ENCODE measurements around the gene STAG1.
"Not testable (repeated sequence)": the region's sequence is repeated elsewhere in the genome, so short reads cannot be mapped to it uniquely, and the experiment has no call there.

The STAG1 gene

DNA sequence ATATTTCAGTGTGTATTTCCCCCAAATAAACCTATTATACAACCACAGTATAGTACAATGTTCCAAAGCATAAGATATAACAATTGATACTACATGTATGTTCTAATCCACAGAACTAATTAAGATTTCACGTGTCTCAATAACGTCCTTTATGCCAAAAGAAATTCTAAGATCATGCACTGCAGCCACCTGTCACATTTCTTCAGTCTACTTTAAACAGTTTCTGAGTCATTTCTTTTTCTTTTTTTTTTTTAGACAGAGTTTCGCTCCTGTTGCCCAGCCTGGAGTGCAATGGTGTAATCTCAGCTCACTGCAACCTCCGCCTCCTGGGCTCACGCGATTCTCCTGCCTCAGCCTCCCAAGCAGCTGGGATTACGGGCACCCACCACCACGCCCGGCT lies 190.2 kb downstream of the STAG1 start:
- Histone ChIP-seq H3K4me3 (ENCODE audit: low read depth, low read length) (no peak overlapping the region), H3K36me3 (ENCODE audit: control insufficient read depth, insufficient read depth, low read length) (no peaks in the 10 kb centered on the region), H3K27me3 (ENCODE audit: control insufficient read depth, insufficient read depth, low read length) (no peaks in the 10 kb centered on the region), H3K9ac (ENCODE audit: low read depth, low read length) (no peak overlapping the region), H3K4me1 (ENCODE audit: control insufficient read depth, insufficient read depth, low read length) (peaks cover 19% of the 10 kb centered on the region), H3K9me3 (ENCODE audit: control insufficient read depth, insufficient read depth, low read length) (no peaks in the 10 kb centered on the region)

DNA sequence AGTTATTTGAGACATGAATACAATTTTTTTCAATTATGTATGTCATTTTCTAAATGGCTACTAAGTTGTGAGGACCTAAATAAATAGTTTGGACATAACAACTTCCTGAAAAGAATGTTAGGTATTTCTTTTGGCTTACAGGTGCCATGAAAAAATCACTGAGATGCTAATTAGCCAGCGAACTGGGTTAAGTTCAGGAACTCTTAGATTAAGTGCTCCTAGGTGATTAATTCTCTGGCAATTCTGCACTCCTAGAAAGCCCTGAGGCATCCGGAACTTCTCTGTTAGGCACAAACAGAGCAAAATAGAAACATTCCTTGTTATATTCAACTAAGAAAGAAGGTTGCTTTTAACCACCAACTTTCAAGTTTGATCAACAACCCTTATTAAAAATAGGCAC lies 192.3 kb downstream of the STAG1 start:
- H3K4me3 ChIP-seq (ENCODE audit: low read depth, low read length): no peak overlapping the region
- H3K4me1 ChIP-seq (ENCODE audit: control insufficient read depth, insufficient read depth, low read length): peaks cover 19% of the 10 kb centered on the region
- no peaks in the 10 kb centered on the region for H3K36me3 ChIP-seq (ENCODE audit: control insufficient read depth, insufficient read depth, low read length)
- no peak overlapping the region for H3K9ac ChIP-seq (ENCODE audit: low read depth, low read length)
- no peaks in the 10 kb centered on the region for H3K9me3 ChIP-seq (ENCODE audit: control insufficient read depth, insufficient read depth, low read length)
- H3K27me3 ChIP-seq (ENCODE audit: control insufficient read depth, insufficient read depth, low read length): no peaks in the 10 kb centered on the region

DNA sequence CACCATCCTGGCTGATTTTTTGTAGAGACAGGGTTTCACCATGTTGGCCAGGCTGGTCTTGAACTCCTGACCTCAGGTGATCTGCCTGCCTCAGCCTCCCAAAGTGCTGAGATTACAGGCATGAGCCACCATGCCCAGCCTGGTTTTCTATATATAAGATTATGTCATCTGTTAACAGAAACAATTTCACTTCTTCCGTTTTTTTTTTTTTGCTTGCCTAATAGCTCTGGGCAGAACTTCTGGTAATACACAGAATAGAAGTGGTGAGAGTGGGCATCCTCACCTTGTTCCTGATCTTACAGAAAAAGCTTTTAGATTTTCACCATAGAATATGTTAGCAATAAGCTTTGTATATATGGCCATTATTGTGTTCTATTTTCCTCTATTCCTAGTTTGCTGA lies 202.7 kb downstream of the STAG1 start:
- H3K4me3 ChIP-seq (ENCODE audit: low read depth, low read length); H3K9ac ChIP-seq (ENCODE audit: low read depth, low read length); H3K36me3 ChIP-seq (ENCODE audit: control insufficient read depth, insufficient read depth, low read length); H3K27me3 ChIP-seq (ENCODE audit: control insufficient read depth, insufficient read depth, low read length); H3K9me3 ChIP-seq (ENCODE audit: control insufficient read depth, insufficient read depth, low read length); H3K4me1 ChIP-seq (ENCODE audit: control insufficient read depth, insufficient read depth, low read length): not testable (repeated sequence)

DNA sequence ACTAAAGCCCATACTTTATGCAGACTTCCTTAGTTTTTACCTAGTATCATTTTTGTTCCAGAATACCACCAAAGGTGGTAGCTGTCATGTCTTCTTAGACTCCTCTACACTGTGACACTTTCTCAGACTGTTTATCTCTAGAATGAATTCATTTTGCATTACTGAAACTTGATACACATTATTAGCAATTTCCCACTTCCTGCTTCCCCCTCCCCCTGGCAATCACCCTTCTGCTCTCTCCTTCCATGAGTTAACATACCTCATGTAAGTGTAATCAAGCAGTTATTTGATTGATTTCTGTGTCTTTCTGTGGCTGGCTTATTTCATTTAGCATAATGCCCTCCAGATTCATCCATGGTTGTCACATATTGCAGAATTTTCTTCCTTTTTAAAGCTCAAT lies 204.9 kb downstream of the STAG1 start:
- Histone ChIP-seq H3K36me3 (ENCODE audit: control insufficient read depth, insufficient read depth, low read length) (no peaks in the 10 kb centered on the region), H3K4me3 (ENCODE audit: low read depth, low read length) (no peak overlapping the region), H3K9me3 (ENCODE audit: control insufficient read depth, insufficient read depth, low read length) (no peaks in the 10 kb centered on the region), H3K4me1 (ENCODE audit: control insufficient read depth, insufficient read depth, low read length) (no peaks in the 10 kb centered on the region), H3K27me3 (ENCODE audit: control insufficient read depth, insufficient read depth, low read length) (no peaks in the 10 kb centered on the region), H3K9ac (ENCODE audit: low read depth, low read length) (no peak overlapping the region)

DNA sequence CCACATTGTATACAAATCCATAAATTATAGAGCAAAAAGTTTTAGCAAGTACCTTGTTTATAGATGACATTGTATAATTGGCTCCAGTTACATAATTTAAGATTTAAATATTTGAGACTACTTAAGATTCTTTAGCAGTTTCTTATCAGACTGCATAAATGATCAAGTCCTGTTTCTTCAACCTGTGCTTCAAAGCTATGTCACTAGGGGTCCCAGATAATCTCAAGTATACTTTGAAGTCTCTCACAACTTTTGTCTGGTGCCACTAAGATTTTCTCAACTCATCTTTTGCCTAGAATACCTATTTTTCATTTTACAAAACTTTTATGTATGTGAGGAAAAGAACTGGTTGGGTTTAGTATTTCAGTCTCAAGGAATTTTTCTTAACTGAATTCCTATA lies 205.5 kb downstream of the STAG1 start:
- H3K9ac ChIP-seq (ENCODE audit: low read depth, low read length): no peak overlapping the region
- no peaks in the 10 kb centered on the region for H3K4me1 ChIP-seq (ENCODE audit: control insufficient read depth, insufficient read depth, low read length)
- no peaks in the 10 kb centered on the region for H3K36me3 ChIP-seq (ENCODE audit: control insufficient read depth, insufficient read depth, low read length)
- no peaks in the 10 kb centered on the region for H3K9me3 ChIP-seq (ENCODE audit: control insufficient read depth, insufficient read depth, low read length)
- H3K27me3 ChIP-seq (ENCODE audit: control insufficient read depth, insufficient read depth, low read length): no peaks in the 10 kb centered on the region
- H3K4me3 ChIP-seq (ENCODE audit: low read depth, low read length): no peak overlapping the region

DNA sequence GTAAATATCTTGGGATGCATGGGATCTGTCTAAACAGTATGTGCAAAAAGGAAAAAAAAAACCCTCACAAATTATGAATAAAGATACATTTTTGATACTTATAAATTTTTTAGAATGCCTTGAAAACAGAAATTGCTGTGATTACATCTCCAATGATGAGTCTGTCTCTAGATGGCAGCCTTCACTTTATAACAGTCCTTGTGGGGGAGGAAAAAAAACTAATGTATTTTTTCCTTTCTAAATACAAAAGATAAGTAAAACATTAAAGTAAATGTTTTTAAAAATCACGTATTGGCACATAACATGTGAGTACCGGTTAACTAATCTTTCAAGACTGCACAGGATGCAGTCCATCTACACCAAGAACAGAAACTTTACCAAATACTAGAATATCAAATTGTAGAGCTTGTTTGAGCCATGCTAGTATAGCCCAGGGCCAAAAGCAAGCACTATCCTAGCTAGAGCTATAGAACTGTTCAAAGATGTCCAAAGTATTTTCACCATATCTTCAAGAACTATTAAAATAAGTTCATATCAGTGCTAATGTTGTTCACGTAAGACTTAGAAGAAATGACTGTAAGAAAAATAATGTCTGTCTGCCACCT lies 206.4 kb downstream of the STAG1 start:
- Histone ChIP-seq H3K9me3 (ENCODE audit: control insufficient read depth, insufficient read depth, low read length) (no peaks in the 10 kb centered on the region), H3K36me3 (ENCODE audit: control insufficient read depth, insufficient read depth, low read length) (no peaks in the 10 kb centered on the region), H3K4me1 (ENCODE audit: control insufficient read depth, insufficient read depth, low read length) (no peaks in the 10 kb centered on the region), H3K27me3 (ENCODE audit: control insufficient read depth, insufficient read depth, low read length) (no peaks in the 10 kb centered on the region), H3K9ac (ENCODE audit: low read depth, low read length) (no peak overlapping the region), H3K4me3 (ENCODE audit: low read depth, low read length) (no peak overlapping the region)

DNA sequence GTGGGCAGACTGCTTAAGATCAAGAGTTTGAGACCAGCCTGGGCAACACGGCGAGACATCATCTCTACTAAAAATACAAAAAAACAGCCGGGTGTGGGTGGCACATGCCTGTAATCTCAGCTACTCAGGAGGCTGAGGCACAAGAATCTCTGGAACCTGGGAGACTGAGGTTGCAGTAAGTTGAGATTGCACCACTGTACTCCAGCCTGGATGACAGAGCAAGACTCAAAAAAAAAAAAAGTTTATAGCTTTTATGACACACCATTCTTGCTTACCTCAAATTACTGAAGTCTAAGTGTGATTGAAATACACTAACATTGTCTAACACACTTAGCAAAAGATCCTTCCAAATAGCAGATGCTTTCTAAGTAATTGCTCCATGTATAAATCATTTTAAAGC lies 207.6 kb downstream of the STAG1 start:
- no peak overlapping the region for H3K9ac ChIP-seq (ENCODE audit: low read depth, low read length)
- no peaks in the 10 kb centered on the region for H3K4me1 ChIP-seq (ENCODE audit: control insufficient read depth, insufficient read depth, low read length)
- H3K36me3 ChIP-seq (ENCODE audit: control insufficient read depth, insufficient read depth, low read length): no peaks in the 10 kb centered on the region
- H3K4me3 ChIP-seq (ENCODE audit: low read depth, low read length): no peak overlapping the region
- H3K27me3 ChIP-seq (ENCODE audit: control insufficient read depth, insufficient read depth, low read length): no peaks in the 10 kb centered on the region
- H3K9me3 ChIP-seq (ENCODE audit: control insufficient read depth, insufficient read depth, low read length): no peaks in the 10 kb centered on the region

DNA sequence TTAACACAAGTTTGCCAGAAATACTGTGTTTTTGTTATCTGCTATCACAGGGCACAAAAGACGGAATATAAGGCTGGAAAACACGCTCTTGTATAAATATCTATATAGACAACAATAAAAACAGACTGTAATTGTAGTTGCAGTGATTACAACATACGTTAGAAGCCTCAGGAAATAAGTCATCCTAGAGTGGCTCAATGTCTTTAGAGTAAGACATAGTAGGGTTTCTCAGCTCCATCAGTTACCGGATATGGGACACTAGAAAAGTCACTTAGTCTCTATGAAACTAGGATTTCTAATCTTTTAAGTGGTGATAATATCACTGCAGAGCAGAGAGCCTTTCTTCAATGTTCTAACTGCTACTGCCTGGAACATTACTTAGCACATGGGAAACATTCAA lies 208.8 kb downstream of the STAG1 start:
- Histone ChIP-seq H3K9ac (ENCODE audit: low read depth, low read length) (no peak overlapping the region), H3K4me1 (ENCODE audit: control insufficient read depth, insufficient read depth, low read length) (no peaks in the 10 kb centered on the region), H3K9me3 (ENCODE audit: control insufficient read depth, insufficient read depth, low read length) (no peaks in the 10 kb centered on the region)

DNA sequence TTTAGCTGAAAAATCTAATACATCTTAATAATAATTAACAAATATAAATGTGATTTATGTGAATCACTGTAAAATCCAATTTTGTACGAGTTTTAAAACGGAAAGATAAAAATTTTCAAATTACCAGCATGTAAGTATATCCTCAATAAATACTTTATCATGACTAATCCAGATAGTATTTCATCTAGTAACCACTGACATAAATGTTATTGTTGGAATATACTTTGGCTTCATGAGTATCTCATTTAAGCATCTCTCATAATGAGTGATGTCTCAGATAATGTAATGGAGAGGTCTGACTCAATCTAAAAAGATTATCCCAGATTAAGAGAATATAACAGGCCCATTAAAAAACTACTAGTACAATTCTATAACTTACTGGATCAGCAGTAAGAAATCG lies 216.3 kb downstream of the STAG1 start:
- Histone ChIP-seq H3K4me1 (ENCODE audit: control insufficient read depth, insufficient read depth, low read length) (no peaks in the 10 kb centered on the region), H3K9me3 (ENCODE audit: control insufficient read depth, insufficient read depth, low read length) (no peaks in the 10 kb centered on the region), H3K9ac (ENCODE audit: low read depth, low read length) (no peak overlapping the region), H3K36me3 (ENCODE audit: control insufficient read depth, insufficient read depth, low read length) (no peaks in the 10 kb centered on the region), H3K27me3 (ENCODE audit: control insufficient read depth, insufficient read depth, low read length) (no peaks in the 10 kb centered on the region), H3K4me3 (ENCODE audit: low read depth, low read length) (no peak overlapping the region)

More for the DNA sequence above, 208.8 kb downstream of the STAG1 start:
- H3K36me3 ChIP-seq (ENCODE audit: control insufficient read depth, insufficient read depth, low read length): no peaks in the 10 kb centered on the region
- H3K27me3 ChIP-seq (ENCODE audit: control insufficient read depth, insufficient read depth, low read length): no peaks in the 10 kb centered on the region
- no peak overlapping the region for H3K4me3 ChIP-seq (ENCODE audit: low read depth, low read length)

DNA sequence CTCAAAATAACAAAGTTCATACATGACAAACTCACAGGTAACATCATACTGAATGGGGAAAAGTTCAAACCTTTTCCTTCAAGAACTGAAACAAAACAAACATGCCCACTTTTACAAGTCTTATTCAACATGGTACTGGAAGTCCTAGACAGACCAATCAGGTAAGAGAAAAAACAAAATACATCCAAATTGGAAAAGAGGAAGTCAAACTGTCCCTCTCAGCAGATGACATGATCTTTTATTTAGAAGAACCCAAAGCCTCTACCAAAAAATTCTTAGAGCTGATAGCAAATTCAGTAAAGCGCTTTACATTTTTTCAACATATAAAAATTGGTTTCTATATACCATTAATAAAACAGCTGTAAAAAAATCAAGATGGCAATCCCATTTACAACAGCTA lies 219.4 kb downstream of the STAG1 start:
- Histone ChIP-seq H3K4me1 (ENCODE audit: control insufficient read depth, insufficient read depth, low read length) (no peaks in the 10 kb centered on the region), H3K9me3 (ENCODE audit: control insufficient read depth, insufficient read depth, low read length) (peaks cover under 1% of the 10 kb centered on the region), H3K9ac (ENCODE audit: low read depth, low read length) (no peak overlapping the region), H3K4me3 (ENCODE audit: low read depth, low read length) (no peak overlapping the region), H3K27me3 (ENCODE audit: control insufficient read depth, insufficient read depth, low read length) (no peaks in the 10 kb centered on the region), H3K36me3 (ENCODE audit: control insufficient read depth, insufficient read depth, low read length) (no peaks in the 10 kb centered on the region)

DNA sequence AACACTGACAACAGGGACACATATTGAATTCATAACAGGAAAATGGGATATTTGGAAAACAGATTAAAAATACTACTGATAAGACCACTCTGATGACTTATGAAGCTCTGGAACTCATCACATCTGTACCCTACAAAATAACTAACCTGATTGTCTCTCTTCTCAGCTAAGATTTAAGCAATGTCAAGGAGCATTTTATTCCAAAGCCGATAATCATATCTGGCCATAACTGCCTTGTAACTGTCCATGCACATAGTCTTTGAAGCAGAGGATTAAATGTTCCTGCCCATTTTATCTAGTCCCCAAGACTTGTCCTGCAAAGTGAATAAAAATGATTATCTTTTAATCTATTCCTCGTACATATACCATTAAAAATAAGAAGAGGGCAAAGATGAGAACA lies 234.1 kb downstream of the STAG1 start:
- H3K27me3 ChIP-seq (ENCODE audit: control insufficient read depth, insufficient read depth, low read length): no peaks in the 10 kb centered on the region
- H3K4me3 ChIP-seq (ENCODE audit: low read depth, low read length): no peak overlapping the region
- H3K4me1 ChIP-seq (ENCODE audit: control insufficient read depth, insufficient read depth, low read length): no peaks in the 10 kb centered on the region
- H3K9ac ChIP-seq (ENCODE audit: low read depth, low read length): no peak overlapping the region
- H3K9me3 ChIP-seq (ENCODE audit: control insufficient read depth, insufficient read depth, low read length): no peaks in the 10 kb centered on the region
- no peaks in the 10 kb centered on the region for H3K36me3 ChIP-seq (ENCODE audit: control insufficient read depth, insufficient read depth, low read length)

DNA sequence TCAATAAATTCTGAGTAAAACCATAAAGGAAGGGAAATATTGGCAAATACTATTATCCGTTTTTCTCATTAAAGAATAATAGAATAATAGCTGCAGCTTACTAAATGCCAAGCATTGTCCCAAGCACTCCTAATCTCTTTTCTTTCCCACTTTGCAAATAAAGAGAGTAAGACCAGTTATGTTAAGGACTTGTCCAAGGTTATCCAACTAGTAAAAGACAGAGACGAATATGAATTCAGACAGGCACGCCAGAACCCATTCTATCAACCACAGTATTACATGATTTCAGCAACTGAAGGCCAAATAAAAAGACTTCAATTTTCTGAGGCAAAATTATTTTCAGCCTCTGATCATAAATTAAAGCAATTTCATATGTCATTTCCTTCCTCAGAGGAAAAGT lies 235.5 kb downstream of the STAG1 start:
- Histone ChIP-seq H3K36me3 (ENCODE audit: control insufficient read depth, insufficient read depth, low read length) (no peaks in the 10 kb centered on the region), H3K9ac (ENCODE audit: low read depth, low read length) (no peak overlapping the region), H3K4me3 (ENCODE audit: low read depth, low read length) (no peak overlapping the region), H3K4me1 (ENCODE audit: control insufficient read depth, insufficient read depth, low read length) (no peaks in the 10 kb centered on the region), H3K9me3 (ENCODE audit: control insufficient read depth, insufficient read depth, low read length) (no peaks in the 10 kb centered on the region), H3K27me3 (ENCODE audit: control insufficient read depth, insufficient read depth, low read length) (no peaks in the 10 kb centered on the region)

DNA sequence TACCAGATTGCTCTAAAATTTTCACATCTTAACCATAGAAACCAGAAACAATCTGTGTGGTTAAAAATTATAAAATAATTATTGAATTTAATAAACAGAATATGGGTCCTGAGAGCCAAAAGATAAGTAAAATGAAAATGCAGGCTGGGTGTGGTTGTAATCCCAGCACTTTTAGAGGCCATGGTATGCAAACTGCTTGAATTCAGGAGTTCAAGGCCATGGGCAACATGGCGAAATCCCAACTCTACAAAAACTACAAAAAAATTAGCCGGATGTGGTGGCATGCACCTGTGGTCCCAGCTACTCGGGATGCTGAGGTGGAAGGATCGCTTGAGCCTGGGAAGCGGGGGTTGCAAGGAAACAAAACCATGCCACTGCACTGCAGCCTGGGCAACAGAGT lies 236.1 kb downstream of the STAG1 start:
- Histone ChIP-seq H3K4me1 (ENCODE audit: control insufficient read depth, insufficient read depth, low read length) (no peaks in the 10 kb centered on the region), H3K36me3 (ENCODE audit: control insufficient read depth, insufficient read depth, low read length) (no peaks in the 10 kb centered on the region), H3K9me3 (ENCODE audit: control insufficient read depth, insufficient read depth, low read length) (no peaks in the 10 kb centered on the region), H3K9ac (ENCODE audit: low read depth, low read length) (no peak overlapping the region), H3K27me3 (ENCODE audit: control insufficient read depth, insufficient read depth, low read length) (no peaks in the 10 kb centered on the region), H3K4me3 (ENCODE audit: low read depth, low read length) (no peak overlapping the region)
